Activated CD4-positive, alpha-beta T cell treated with anti-CD3 and anti-CD28 coated beads, Interleukin-2, amount 10 ng/mL, durations not matched to agents 24 days and 14 days (primary cell): ENCODE results near the gene SFTPD. TPM values are rescaled to one million over a fixed set of nuclear protein-coding genes. Genes with fewer than 3 reads are reported as not detected.
"Not testable (repeated sequence)": the region's sequence is repeated elsewhere in the genome, so short reads cannot be mapped to it uniquely, and the experiment has no call there.

ENCODE experiments used
- DNase-seq: peaks from one replicate; pipeline ENCODE4 v3.0.0; 2022
- H3K27ac Mint-ChIP-seq: one replicate; pipeline ENCODE4 v1.8.0; 2022; ENCODE audit warnings: mild to moderate bottlenecking, mixed read lengths
- H3K27me3 Mint-ChIP-seq: one replicate; pipeline ENCODE4 v1.8.0; 2022; ENCODE audit warnings: mixed read lengths
- H3K36me3 Mint-ChIP-seq: one replicate; pipeline ENCODE4 v1.8.0; 2022; ENCODE audit warnings: low read depth, mild to moderate bottlenecking, mixed read lengths
- H3K4me1 Mint-ChIP-seq: one replicate; pipeline ENCODE4 v1.8.0; 2021; ENCODE audit warnings: mixed read lengths
- H3K4me3 Mint-ChIP-seq: one replicate; pipeline ENCODE4 v1.8.0; 2022; ENCODE audit warnings: mild to moderate bottlenecking, moderate library complexity, mixed read lengths
- H3K9me3 Mint-ChIP-seq: one replicate; pipeline ENCODE4 v1.8.0; 2021; ENCODE audit warnings: mixed read lengths
- intact Hi-C: fragments of 100-400 bp; cut with micrococcal nuclease; formaldehyde crosslinking; loops from one replicate; pipeline ENCODE4 v1.15.1; 2023
- total RNA-seq: library from RNA; stranded (reverse); gene quantifications from 2 replicates; pipeline ENCODE4 v1.2.3, GENCODE V29; 2022

Gene SFTPD
- total RNA-seq, result not detected in 2 replicates

- H3K27ac Mint-ChIP-seq, result no peak within 1 kb of the TSS
- H3K27me3 Mint-ChIP-seq, result peaks cover 20% of the 10 kb centered on the region
- H3K4me1 Mint-ChIP-seq, result no peaks in the 10 kb centered on the region
- intact Hi-C loops, result no loop called here
- peaks cover 16% of the 10 kb centered on the region for H3K9me3 Mint-ChIP-seq
- peak; percentile 30 for DNase-seq
- H3K36me3 Mint-ChIP-seq, result no peaks in the 10 kb centered on the region
- H3K4me3 Mint-ChIP-seq, result no peak within 1 kb of the TSS
Measured at GRCh38 chr10:79948976-79949722, at the start of gene SFTPD. Gene SFTPD, minus strand, starts transcription at chr10:79949105. Its CDS starts 2,446 bp downstream, at chr10:79946659.

GRCh38 chr10:79995979-79996634, 47.2 kb upstream of the SFTPD start:
- H3K36me3 Mint-ChIP-seq, result no peaks in the 10 kb centered on the region
- H3K27ac Mint-ChIP-seq, result no peak overlapping the region
- H3K9me3 Mint-ChIP-seq, result no peaks in the 10 kb centered on the region
- DNase-seq, result no peak
- no peaks in the 10 kb centered on the region for H3K4me1 Mint-ChIP-seq
- H3K27me3 Mint-ChIP-seq, result peaks cover 29% of the 10 kb centered on the region
- intact Hi-C loops, result no loop called here
- H3K4me3 Mint-ChIP-seq, result no peak overlapping the region

- intact Hi-C loops, result no loop called here
- H3K4me3 Mint-ChIP-seq, result no peak overlapping the region
- peaks cover 33% of the 10 kb centered on the region for H3K27me3 Mint-ChIP-seq
- H3K27ac Mint-ChIP-seq, result no peak overlapping the region
- H3K4me1 Mint-ChIP-seq, result no peaks in the 10 kb centered on the region
- DNase-seq, result no peak
- no peaks in the 10 kb centered on the region for H3K36me3 Mint-ChIP-seq
- peaks cover 7% of the 10 kb centered on the region for H3K9me3 Mint-ChIP-seq
Measured at GRCh38 chr10:79994556-79994955, 45.7 kb upstream of the SFTPD start.

- not testable (repeated sequence) for H3K4me3 Mint-ChIP-seq
Measured at GRCh38 chr10:79988199-79988598, 39.3 kb upstream of the SFTPD start.

GRCh38 chr10:79986661-79987060, 37.8 kb upstream of the SFTPD start:
- H3K9me3 Mint-ChIP-seq, H3K36me3 Mint-ChIP-seq, H3K27ac Mint-ChIP-seq, DNase-seq, H3K4me3 Mint-ChIP-seq, intact Hi-C loops: not testable (repeated sequence)
- Mint-ChIP-seq H3K27me3 (peaks cover 50% of the 10 kb centered on the region), H3K4me1 (peaks cover 20% of the 10 kb centered on the region)

More at GRCh38 chr10:79988199-79988598, 39.3 kb upstream of the SFTPD start:
- H3K9me3 Mint-ChIP-seq, H3K36me3 Mint-ChIP-seq, DNase-seq, intact Hi-C loops, H3K27ac Mint-ChIP-seq: not testable (repeated sequence)
- H3K27me3 Mint-ChIP-seq, result peaks cover 48% of the 10 kb centered on the region
- peaks cover 20% of the 10 kb centered on the region for H3K4me1 Mint-ChIP-seq

GRCh38 chr10:79985481-79986072, 36.7 kb upstream of the SFTPD start:
- H3K9me3 Mint-ChIP-seq, result peaks cover 8% of the 10 kb centered on the region
- no peak overlapping the region for H3K4me3 Mint-ChIP-seq
- peak overlapping the region; percentile 13 for H3K27ac Mint-ChIP-seq
- DNase-seq, result no peak
- intact Hi-C loops, result no loop called here
- H3K27me3 Mint-ChIP-seq, result peaks cover 53% of the 10 kb centered on the region
- H3K4me1 Mint-ChIP-seq, result peaks cover 20% of the 10 kb centered on the region
- H3K36me3 Mint-ChIP-seq, result no peaks in the 10 kb centered on the region

- Mint-ChIP-seq H3K4me1 (peaks cover 20% of the 10 kb centered on the region), H3K27me3 (peaks cover 55% of the 10 kb centered on the region), H3K4me3 (no peak overlapping the region), H3K9me3 (peaks cover 4% of the 10 kb centered on the region), H3K36me3 (no peaks in the 10 kb centered on the region), H3K27ac (peak overlapping the region; percentile 17)
- intact Hi-C loops, result no loop called here
- no peak for DNase-seq
Measured at GRCh38 chr10:79984851-79985250, 35.9 kb upstream of the SFTPD start.

GRCh38 chr10:79983286-79983909, 34.5 kb upstream of the SFTPD start:
- Mint-ChIP-seq H3K27me3 (peaks cover 59% of the 10 kb centered on the region), H3K4me1 (peaks cover 20% of the 10 kb centered on the region), H3K36me3 (no peaks in the 10 kb centered on the region), H3K9me3 (no peaks in the 10 kb centered on the region), H3K27ac (no peak overlapping the region), H3K4me3 (no peak overlapping the region)
- intact Hi-C loops, result no loop called here
- no peak for DNase-seq

- Mint-ChIP-seq H3K36me3 (no peaks in the 10 kb centered on the region), H3K4me3 (no peak overlapping the region), H3K27ac (no peak overlapping the region), H3K9me3 (no peaks in the 10 kb centered on the region), H3K4me1 (peaks cover 20% of the 10 kb centered on the region), H3K27me3 (peaks cover 61% of the 10 kb centered on the region)
- intact Hi-C loops, result no loop called here
- no peak for DNase-seq
Measured at GRCh38 chr10:79982861-79983260, 34.0 kb upstream of the SFTPD start.

GRCh38 chr10:79982362-79982800, 33.5 kb upstream of the SFTPD start:
- H3K4me1 Mint-ChIP-seq, result peaks cover 20% of the 10 kb centered on the region
- peaks cover 64% of the 10 kb centered on the region for H3K27me3 Mint-ChIP-seq
- no peak overlapping the region for H3K27ac Mint-ChIP-seq
- H3K4me3 Mint-ChIP-seq, result peak overlapping the region; percentile 17
- no peaks in the 10 kb centered on the region for H3K36me3 Mint-ChIP-seq
- no peaks in the 10 kb centered on the region for H3K9me3 Mint-ChIP-seq
- intact Hi-C loops, result no loop called here
- DNase-seq, result no peak

- no peak overlapping the region for H3K27ac Mint-ChIP-seq
- peaks cover 20% of the 10 kb centered on the region for H3K4me1 Mint-ChIP-seq
- peaks cover 3% of the 10 kb centered on the region for H3K9me3 Mint-ChIP-seq
- peaks cover 65% of the 10 kb centered on the region for H3K27me3 Mint-ChIP-seq
- DNase-seq, result peak; percentile 69
- H3K36me3 Mint-ChIP-seq, result no peaks in the 10 kb centered on the region
- H3K4me3 Mint-ChIP-seq, result peak overlapping the region; percentile 73
- intact Hi-C loops, result no loop called here
Measured at GRCh38 chr10:79981450-79982361, 32.8 kb upstream of the SFTPD start.

- H3K9me3 Mint-ChIP-seq, result peaks cover 4% of the 10 kb centered on the region
- H3K27me3 Mint-ChIP-seq, result peaks cover 60% of the 10 kb centered on the region
- DNase-seq, result no peak
- intact Hi-C loops, result no loop called here
- H3K4me3 Mint-ChIP-seq, result peak overlapping the region; percentile 73
- H3K4me1 Mint-ChIP-seq, result peaks cover 14% of the 10 kb centered on the region
- H3K36me3 Mint-ChIP-seq, result no peaks in the 10 kb centered on the region
- H3K27ac Mint-ChIP-seq, result no peak overlapping the region
Measured at GRCh38 chr10:79980711-79981110, 31.8 kb upstream of the SFTPD start.
